HG02973 (cell line): ENCODE results near the gene PRR5L.
"Not testable (repeated sequence)": the region's sequence is repeated elsewhere in the genome, so short reads cannot be mapped to it uniquely, and the experiment has no call there.

Experiments
- ATAC-seq: cut with Tn5 transposase; IDR thresholded peaks from one replicate; pipeline ENCODE4 v1.9.1; 2021; ENCODE audit warnings: moderate library complexity; ENCODE audit not compliant: unreplicated experiment

PRR5L gene

GRCh38 chr11:36280531-36280930, 15.6 kb upstream of the PRR5L start:
- ATAC-seq = no peak

DNA sequence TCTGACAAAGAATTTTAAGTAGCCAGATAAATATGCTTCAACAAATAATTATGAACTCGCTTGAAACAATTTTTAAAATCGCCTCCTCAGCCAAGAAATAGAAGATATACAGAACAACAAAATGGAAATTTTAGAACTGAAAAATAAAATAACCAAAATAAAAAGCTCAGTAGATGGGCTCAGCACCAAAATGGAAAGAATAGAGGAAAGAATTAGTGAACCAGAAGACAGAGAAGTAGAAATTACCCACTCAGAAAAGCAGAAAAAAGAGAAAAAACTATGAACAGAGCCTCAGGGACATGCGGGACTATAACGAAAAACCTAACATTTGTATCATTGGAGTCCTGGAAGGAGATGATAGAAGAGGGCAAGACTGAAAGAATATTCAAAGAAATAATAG, 14.2 kb upstream of the PRR5L start:
- ATAC-seq = no peak

DNA sequence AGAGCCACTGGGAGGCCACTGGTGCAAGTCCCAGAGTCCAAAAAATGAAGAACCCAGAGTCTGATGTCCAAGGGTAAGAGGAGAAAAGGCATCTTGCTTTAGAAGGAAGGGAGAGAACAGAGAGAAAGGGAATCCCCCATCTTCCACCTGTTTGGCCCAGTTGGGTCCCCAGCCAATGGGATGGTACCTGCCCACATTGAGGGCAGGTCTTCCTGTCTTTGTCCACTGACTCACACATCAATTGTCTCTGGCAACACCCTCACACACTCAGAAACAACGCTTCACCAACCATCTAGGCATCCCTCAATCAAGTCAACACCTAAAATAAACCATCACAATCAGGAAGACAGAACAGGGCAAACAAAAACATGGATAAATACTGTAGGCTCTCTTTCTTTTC, 13.2 kb upstream of the PRR5L start:
- ATAC-seq = no peak

- no peak for ATAC-seq
These were observed 7.5 kb upstream of the PRR5L start for GRCh38 chr11:36288442-36289225.

DNA sequence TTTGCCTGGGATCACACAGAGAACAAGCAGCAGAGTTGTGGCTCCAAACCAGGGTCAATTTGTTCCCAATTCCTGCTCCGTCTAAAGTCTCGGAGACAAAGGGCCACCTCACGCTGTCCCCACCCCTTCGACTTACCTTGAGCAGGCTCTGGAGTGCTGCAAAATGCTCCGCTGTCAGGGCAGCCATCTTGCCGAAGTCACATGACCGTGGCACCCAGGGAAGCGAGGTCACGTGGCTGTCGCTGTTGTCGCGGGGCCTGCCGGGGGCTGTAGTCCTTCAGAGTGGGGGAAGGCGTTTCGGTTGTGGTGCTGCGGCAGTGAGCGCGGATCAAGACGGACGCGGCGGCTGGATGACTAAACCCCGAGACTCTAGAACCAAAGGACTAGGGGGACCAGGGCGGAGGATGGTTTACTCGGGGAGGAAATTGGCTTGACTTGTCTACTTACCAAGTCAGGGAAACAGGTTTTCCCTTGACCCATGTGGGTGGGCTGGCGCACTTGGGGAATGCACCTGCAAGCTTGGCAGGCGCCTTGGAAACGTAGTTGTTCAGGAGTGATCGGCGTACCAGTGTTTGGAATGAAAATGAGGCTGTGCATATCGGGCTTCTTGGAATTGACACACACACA, 6.7 kb upstream of the PRR5L start, which contains the start of gene COMMD9:
COMMD9 (minus strand) TSS at position 199 of the 627 bp plus-strand sequence; CDS start at position 187, 12 bp downstream.
- peak; percentile 98 for ATAC-seq

DNA sequence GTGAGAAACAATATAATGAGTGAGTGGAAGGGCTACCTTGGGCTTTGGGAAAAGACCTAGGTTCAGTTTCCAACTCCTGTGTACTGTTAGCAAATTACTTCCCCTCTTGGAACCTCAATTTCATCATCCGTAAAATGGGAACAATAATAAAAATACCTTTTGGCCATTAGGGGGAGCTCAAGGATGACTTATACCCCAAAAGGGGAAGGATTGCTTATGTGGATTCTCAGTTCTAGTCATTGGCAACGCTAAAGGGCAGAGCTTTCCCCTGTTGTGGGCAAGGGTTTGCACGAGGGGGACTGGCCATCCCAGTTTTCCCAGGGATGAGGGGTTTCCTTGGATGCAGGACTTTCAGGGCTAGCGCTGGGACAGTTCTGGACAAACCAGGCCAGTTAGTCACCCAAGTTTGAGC, 3.8 kb upstream of the PRR5L start:
- peak; percentile 25 for ATAC-seq

- no peak for ATAC-seq
These were observed 926 bp downstream of the PRR5L start for GRCh38 chr11:36296884-36297543.

GRCh38 chr11:36300650-36301049, 4.6 kb downstream of the PRR5L start:
- ATAC-seq = no peak

DNA sequence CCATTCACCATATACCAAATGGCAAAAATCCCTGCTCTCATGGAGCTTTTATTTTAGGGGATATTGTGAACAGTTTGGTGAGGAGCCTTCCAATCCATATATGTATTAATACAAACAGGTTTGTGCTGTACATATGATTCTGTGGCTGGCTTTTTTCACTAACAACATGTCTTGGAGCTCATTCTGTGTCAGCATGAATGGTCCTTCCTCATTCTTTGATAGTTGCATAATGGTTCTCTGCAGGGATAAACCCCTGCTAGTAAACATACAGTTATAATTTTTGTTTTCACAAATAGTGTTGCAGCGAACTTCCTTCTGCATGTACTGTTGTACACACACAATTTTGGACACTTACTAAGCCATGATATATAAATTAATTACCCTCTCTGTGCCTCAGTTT, 8.3 kb downstream of the PRR5L start:
- ATAC-seq = no peak

DNA sequence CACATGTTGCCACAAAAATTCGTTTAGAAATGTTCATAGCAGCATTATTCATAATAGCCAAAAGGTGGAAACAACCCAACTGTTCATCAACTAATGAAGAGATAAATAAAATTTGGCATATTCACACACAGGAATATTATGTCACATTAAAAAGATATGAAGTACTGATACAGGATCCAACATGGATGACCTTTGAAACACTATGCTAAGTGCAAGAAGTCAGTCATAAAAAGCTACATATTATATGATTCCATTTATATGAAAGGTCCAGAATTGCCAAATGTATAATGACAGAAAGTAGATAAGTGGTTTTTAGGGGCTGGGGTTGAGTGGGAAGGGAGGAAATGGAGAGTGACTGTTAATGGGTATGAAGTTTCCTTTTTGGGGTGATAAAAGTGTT, 9.0 kb downstream of the PRR5L start:
- no peak for ATAC-seq

- ATAC-seq = no peak
These were observed 10.8 kb downstream of the PRR5L start for GRCh38 chr11:36306888-36307287.

DNA sequence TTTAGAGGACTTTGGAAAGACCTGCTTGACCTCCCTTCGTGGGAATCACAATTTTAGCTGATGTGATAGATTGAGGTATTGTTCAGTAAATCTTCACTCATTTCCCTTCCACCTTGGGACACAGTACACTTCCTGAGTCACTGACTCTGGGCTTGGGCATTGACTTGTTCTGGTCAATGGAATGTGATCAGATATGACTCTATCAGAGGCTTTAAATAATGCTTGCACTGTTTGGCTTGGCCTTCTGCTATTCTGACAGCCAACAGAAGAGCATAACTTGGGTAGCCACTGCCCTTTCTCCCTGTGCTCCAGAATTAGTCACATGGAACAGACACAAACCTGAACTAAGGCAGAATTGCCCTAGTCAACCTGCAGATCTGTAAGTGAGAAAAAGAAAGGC, 12.5 kb downstream of the PRR5L start:
- no peak for ATAC-seq

GRCh38 chr11:36309779-36310178, 13.7 kb downstream of the PRR5L start:
- no peak for ATAC-seq

- no peak for ATAC-seq
These were observed 16.0 kb downstream of the PRR5L start for GRCh38 chr11:36311926-36312595.

DNA sequence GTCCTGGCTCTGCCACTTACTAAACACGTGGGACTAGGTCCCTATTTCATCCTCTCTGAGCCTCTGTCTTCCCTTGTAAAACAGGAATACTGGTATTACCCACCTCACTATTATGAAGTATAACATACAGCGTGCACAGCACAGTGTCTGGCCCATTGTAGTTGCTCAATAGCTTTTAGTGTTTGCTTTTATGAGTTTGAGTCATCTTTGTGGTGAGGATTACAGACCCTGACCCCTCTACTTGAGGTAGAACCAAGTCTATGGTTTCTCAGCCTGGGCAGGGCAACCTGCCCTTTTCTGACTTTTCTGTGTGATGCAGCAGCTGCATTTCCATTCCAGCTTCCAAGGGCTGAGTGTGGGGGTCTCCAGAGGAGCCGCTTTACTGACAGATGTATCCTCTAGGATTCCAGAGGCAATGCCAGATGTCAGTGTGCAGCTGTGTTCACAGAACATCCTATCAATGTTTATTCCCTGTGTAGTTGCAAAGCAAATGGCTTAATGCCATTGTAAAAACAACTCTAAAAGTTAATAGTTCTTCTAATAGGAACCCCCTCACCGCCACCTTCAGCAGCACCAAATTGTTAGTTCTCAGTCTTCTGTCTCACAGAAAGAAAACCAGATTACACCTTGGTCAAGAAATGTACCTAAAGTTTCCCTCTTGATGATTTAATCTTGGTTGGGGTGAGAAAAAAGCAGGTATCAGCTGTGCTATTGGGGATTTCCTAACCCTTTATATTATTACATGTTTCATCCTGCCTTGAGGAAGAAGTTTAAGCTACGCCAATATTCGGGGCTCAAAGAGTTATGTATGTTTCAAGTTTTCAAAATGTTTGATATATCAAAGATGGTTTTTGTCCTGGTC, 16.8 kb downstream of the PRR5L start:
- no peak for ATAC-seq

- ATAC-seq = peak; percentile 60
These were observed 17.8 kb downstream of the PRR5L start for GRCh38 chr11:36313750-36314433.

DNA sequence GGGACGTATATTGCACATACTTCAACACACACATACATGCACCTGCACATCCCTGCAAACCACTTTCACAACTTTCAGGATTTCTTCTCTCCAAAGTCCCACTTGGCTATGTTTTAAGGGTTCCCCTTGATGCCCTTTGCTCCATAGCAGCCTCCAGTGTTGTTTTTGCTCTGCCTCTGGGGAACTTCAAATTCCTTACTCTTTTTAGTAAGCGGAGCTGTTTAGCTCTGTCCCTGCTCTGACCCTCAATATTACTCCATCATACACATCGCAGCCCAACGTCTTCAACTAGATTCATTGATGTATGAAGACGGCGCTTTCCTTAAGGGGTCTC, 18.3 kb downstream of the PRR5L start:
- no peak for ATAC-seq

- ATAC-seq = no peak
These were observed 20.0 kb downstream of the PRR5L start for GRCh38 chr11:36316049-36316448.

GRCh38 chr11:36317992-36318391, 21.9 kb downstream of the PRR5L start:
- ATAC-seq = no peak

- ATAC-seq = not testable (repeated sequence)
These were observed 28.9 kb downstream of the PRR5L start for GRCh38 chr11:36324956-36325355.
